KOPT-K1 (cell line): Measurements from ENCODE around the gene CD300H.
"Not testable (repeated sequence)": the region's sequence is repeated elsewhere in the genome, so short reads cannot be mapped to it uniquely, and the experiment has no call there.

Experiments used
- H3K27ac ChIP-seq: fragments of 200-600 bp; sonication (generic); 2 replicates; pipeline ENCODE4 v1.5.1; 2016; ENCODE audit warnings: antibody characterized with exemption, mild to moderate bottlenecking, low read depth, low read length; ENCODE audit not compliant: poor library complexity, severe bottlenecking
- H3K36me3 ChIP-seq: fragments of 200-600 bp; sonication (generic); 2 replicates; pipeline ENCODE4 v1.5.1; 2017; ENCODE audit warnings: antibody characterized with exemption, mild to moderate bottlenecking, low read length, moderate library complexity; ENCODE audit not compliant: insufficient read depth
- H3K9me3 ChIP-seq: fragments of 200-600 bp; sonication (generic); 2 replicates; pipeline ENCODE4 v1.5.1; 2017; ENCODE audit warnings: antibody characterized with exemption, low read length, mild to moderate bottlenecking; ENCODE audit not compliant: insufficient read depth, poor library complexity, severe bottlenecking

Gene CD300H

GRCh38 chr17:74597069-74597790, 29.9 kb upstream of the CD300H start:
- H3K27ac ChIP-seq, result no peak overlapping the region
- no peaks in the 10 kb centered on the region for H3K36me3 ChIP-seq
- H3K9me3 ChIP-seq, result no peaks in the 10 kb centered on the region

DNA sequence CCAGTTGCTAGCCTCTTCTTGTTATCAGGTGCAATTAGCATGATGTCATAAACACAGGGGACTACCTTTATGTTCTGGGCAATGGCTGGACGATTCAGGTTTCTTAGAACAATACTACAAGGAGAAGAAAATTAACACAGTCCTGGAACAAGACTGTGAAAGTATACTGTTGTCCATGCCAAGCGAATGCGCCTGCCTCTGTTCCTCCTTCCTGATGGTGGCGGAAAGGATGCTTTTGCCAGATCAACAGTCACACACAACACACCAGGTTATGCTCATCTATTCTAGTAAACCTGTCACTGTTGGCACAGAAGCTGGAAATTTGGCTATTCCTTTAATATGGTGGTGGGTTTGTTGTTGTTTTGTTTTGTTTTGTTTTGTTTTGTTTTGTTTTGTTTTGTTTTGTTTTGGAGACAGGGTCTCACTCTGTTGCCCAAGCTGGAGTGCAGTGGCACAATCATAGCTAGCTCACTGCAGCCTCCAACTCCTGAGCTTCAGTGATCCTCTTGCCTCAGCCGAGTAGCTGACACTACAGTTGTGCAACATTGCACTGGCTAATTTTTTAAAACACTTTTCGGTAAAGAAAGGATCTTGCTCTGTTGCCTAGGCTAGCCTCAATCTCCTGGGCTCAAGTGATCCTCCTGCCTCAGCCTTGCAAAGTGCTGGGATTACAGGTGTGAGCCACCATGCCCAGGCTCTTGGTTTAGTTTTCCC, 27.9 kb upstream of the CD300H start:
- Histone ChIP-seq H3K27ac (no peak overlapping the region), H3K9me3 (no peaks in the 10 kb centered on the region), H3K36me3 (no peaks in the 10 kb centered on the region)

DNA sequence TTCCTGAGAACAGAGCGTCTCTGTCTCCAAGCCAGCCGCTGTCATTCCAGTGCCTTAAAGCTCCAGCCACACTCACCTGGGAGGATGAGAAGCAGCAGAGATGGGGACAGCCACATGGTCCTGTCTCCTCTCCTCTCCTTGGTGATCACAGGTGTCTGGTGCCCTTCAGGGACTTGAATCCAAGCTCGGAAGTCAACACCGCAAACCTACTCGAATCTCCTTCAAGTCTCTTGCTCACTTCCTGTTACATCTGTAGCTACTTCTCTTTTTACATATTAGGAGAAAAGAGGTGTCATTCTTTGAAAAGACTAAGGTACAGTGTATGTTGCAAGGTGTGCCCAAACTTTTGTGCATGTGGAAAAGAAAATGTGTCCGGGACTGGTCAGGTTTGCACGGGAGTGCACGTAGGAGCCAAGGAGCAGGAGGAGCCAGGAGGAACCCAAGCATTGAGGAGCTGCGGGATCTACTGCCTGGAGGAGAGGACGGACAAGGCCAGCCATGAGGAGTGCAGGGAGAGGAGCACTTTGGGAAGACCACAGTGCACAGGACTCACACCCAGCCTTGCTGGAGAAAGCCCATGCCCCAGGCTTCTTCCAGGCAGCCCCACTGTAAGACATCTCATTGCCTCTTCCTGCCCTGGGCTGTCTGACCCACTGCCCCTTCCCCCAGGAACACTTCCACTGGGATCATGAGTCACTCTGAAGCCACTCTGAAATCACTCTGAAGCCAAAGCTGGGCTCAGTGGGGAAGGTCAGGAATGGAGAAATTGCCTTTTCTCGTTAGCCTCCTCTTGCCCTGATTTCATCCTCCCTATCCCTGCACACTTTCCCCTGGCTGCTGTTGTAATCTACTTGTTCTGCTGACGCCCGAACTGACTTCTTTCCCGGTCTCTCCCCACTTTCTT, 25.0 kb upstream of the CD300H start, which contains the start of gene CD300LD:
TSS of gene CD300LD (minus strand) at position 197 of the 904 bp plus-strand sequence. CDS start at position 116, 81 bp downstream.
- no peak within 1 kb of the TSS for H3K27ac ChIP-seq
- no peaks in the 10 kb centered on the region for H3K36me3 ChIP-seq
- H3K9me3 ChIP-seq, result no peaks in the 10 kb centered on the region

DNA sequence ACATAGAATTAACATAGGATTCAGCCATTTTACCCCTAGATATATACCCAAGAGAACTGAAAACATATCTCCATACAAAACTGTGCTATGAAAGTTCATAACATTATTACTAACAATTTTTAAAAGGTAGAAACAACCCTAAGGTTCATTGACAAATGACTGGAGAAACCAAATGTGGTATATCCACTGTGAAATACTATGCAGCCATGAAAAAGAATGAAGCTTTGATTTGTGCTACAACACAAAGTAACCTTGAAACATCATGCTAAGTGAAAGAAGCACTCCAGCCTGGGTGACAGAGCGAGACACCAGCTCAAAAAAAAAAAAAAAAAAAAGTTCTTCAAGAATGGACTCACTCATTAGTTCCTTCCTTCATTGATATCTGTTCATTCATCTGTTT, 24.2 kb upstream of the CD300H start:
- Histone ChIP-seq H3K36me3 (no peaks in the 10 kb centered on the region), H3K27ac (no peak overlapping the region), H3K9me3 (peaks cover 2% of the 10 kb centered on the region)

GRCh38 chr17:74585711-74586110, 18.4 kb upstream of the CD300H start:
- H3K9me3 ChIP-seq, result peaks cover 27% of the 10 kb centered on the region
- no peaks in the 10 kb centered on the region for H3K36me3 ChIP-seq
- no peak overlapping the region for H3K27ac ChIP-seq

DNA sequence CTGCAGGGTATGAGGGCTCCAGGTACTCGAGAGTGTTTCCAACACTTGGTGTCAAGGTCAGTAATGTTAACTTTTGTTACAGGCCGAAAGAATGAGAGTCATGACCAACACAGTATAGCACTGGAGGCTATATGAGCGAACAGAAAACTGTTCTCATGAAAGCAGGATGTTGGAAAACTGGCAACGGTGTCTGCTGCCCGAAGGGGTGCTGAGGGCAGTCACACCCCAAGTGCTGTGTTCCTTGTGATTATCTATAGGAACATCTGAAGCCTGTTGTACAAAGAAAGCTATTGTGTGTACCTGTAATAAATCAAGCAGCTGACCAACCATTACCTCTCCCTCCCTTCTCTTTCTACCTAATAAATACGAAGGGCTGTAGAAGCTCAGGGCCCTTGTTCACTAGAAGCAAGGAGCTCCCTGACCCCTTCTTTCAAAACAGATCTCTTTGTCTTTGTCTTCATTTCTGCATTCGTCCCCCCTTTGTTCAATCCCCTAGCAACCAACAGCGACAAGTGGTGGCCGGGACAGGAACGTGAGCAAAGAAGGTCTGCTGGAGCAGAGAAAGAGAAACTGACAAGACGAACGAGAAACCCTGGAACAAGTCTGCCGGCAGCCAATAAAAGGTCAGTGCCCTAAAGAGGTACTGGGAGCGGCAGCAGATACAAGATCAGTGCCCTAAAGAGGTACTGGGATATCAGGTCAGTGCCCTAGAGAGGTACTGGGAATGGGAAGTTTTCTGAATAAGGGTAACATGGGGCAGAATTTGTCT, 17.2 kb upstream of the CD300H start:
- no peak overlapping the region for H3K27ac ChIP-seq
- peaks cover 27% of the 10 kb centered on the region for H3K9me3 ChIP-seq
- no peaks in the 10 kb centered on the region for H3K36me3 ChIP-seq

- H3K9me3 ChIP-seq, result peaks cover 34% of the 10 kb centered on the region
- no peak overlapping the region for H3K27ac ChIP-seq
- no peaks in the 10 kb centered on the region for H3K36me3 ChIP-seq
Measured at GRCh38 chr17:74582633-74583032, 15.3 kb upstream of the CD300H start.

GRCh38 chr17:74579900-74580299, 12.6 kb upstream of the CD300H start:
- H3K36me3 ChIP-seq, result no peaks in the 10 kb centered on the region

GRCh38 chr17:74578979-74579378, 11.7 kb upstream of the CD300H start:
- Histone ChIP-seq H3K9me3 (peaks cover 8% of the 10 kb centered on the region), H3K27ac (no peak overlapping the region), H3K36me3 (no peaks in the 10 kb centered on the region)

More at GRCh38 chr17:74579900-74580299, 12.6 kb upstream of the CD300H start:
- Histone ChIP-seq H3K27ac (no peak overlapping the region), H3K9me3 (peaks cover 18% of the 10 kb centered on the region)

- Histone ChIP-seq H3K9me3 (peaks cover 7% of the 10 kb centered on the region), H3K27ac (no peak overlapping the region), H3K36me3 (no peaks in the 10 kb centered on the region)
Measured at GRCh38 chr17:74574489-74575142, 7.3 kb upstream of the CD300H start.

- H3K27ac ChIP-seq, H3K9me3 ChIP-seq, H3K36me3 ChIP-seq: not testable (repeated sequence)
Measured at GRCh38 chr17:74573635-74574034, 6.3 kb upstream of the CD300H start.

DNA sequence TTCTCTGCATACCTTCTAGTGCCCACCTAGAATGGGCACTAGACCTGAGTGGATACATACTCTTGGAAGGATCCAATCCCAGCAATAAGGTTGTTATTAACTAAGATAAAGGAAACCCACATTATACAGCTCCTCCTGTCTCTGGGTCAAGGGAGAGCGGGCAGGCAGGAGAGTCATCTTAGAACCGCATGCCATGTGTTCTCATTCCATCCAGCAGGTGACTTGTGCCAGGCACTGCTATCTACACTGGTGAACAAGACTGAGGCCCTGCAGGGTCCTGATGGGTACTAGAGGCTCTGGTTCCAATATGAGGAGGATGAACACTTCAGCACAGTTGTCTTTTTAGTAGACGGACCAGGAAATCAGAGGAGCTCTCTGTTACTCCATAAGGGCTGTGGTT, 5.9 kb upstream of the CD300H start:
- no peaks in the 10 kb centered on the region for H3K36me3 ChIP-seq
- H3K9me3 ChIP-seq, result no peaks in the 10 kb centered on the region
- H3K27ac ChIP-seq, result no peak overlapping the region

- Histone ChIP-seq H3K27ac (no peak overlapping the region), H3K9me3 (no peaks in the 10 kb centered on the region), H3K36me3 (no peaks in the 10 kb centered on the region)
Measured at GRCh38 chr17:74571621-74572270, 4.4 kb upstream of the CD300H start.
